Measurements from ENCODE around the gene ATXN7L1. TPM values are rescaled to one million over a fixed set of nuclear protein-coding genes. Genes with fewer than 3 reads are reported as not detected.

The ATXN7L1 gene
- polyA plus RNA-seq, 1 of the 3 experiments (the other 2 are of a cell fraction): 6.0 TPM

DNA sequence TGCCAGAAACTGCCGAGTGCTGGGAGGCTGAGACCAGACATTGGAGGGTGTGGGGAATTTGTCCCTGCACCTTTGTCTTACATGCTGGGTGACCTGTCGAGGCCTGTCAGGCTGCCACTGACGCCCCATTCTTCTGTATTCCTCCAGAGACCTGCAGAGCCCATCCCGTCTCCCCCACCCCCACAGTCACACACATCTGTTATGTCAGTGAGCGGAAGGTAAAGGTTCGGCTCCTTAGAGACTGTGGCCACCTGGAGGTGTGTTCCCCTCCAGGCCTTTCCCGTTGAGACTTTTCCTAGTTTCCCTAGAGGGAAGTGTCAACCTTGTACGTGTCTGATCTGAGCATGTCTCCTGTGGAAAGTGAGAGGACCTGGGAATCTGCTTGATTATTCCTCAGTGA lies 84.5 kb downstream of the ATXN7L1 start:
- no peaks in the 10 kb centered on the region for H3K79me2 ChIP-seq (ENCODE audit: insufficient read depth)
- no peaks in the 10 kb centered on the region for H3K9me2 ChIP-seq
- WGBS (ENCODE audit: low lambda C conversion rate): 90% methylated on average over 8 of the region's 8 CpGs
- peaks cover 17 to 30% of the 10 kb centered on the region in 2 experiments for H3K4me1 ChIP-seq (ENCODE audit: control insufficient read depth in 1 of 2, insufficient read depth in 2 of 2, low read depth in 1 of 2, low read length in 1 of 2)
- POLR2A ChIA-PET: no interaction called here
- H3K4me2 ChIP-seq: no peak overlapping the region
- DNase-seq: no peak
- no peak overlapping the region for H3K27ac ChIP-seq (ENCODE audit: low read depth in 2 of 2, low read length in 1 of 2)
- no peak overlapping the region for H3K9ac ChIP-seq
- no peaks in the 10 kb centered on the region for H3F3A ChIP-seq (replicated peaks; ENCODE audit: insufficient read depth)
- no peak overlapping the region for H3K4me3 ChIP-seq (ENCODE audit: low read depth in 2 of 2, low read length in 1 of 2)
- no peaks in the 10 kb centered on the region for H4K20me1 ChIP-seq (ENCODE audit: insufficient read depth)
- H2AFZ ChIP-seq (ENCODE audit: low read depth): no peak overlapping the region
- CTCF ChIA-PET: interaction anchor here (1.0 to 1.2 kb wide), 2 partner anchors 13 to 250 kb away, joined by 3 read pairs; no protein-coding TSS in a partner anchor
- no peaks in the 10 kb centered on the region for H3K9me3 ChIP-seq
- no peak for TF ChIP-seq RCOR1 (IDR thresholded peaks at IDR 0.05; ENCODE audit: low read length)
- no peak for TF ChIP-seq GABPA (IDR thresholded peaks at IDR 0.05; ENCODE audit: low read depth)
- TF ChIP-seq, protein P1, sequence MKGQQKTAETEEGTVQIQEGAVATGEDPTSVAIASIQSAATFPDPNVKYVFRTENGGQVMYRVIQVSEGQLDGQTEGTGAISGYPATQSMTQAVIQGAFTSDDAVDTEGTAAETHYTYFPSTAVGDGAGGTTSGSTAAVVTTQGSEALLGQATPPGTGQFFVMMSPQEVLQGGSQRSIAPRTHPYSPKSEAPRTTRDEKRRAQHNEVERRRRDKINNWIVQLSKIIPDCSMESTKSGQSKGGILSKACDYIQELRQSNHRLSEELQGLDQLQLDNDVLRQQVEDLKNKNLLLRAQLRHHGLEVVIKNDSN (IDR thresholded peaks at IDR 0.05; ENCODE audit: borderline replicate concordance, low read depth): no peak
- no peak for TF ChIP-seq MEF2A (IDR thresholded peaks at IDR 0.05; ENCODE audit: borderline replicate concordance, low read depth)
- TF ChIP-seq EP300 (IDR thresholded peaks at IDR 0.05; ENCODE audit: borderline replicate concordance in 1 of 2, low read depth in 1 of 2, low read length in 1 of 2): no peak
- TF ChIP-seq TAF1 (IDR thresholded peaks at IDR 0.05; ENCODE audit: borderline replicate concordance, low read depth, low read length): no peak
- no peak for TF ChIP-seq SIN3A (IDR thresholded peaks at IDR 0.05; ENCODE audit: borderline replicate concordance, low read depth, low read length)
- TF ChIP-seq, protein P2, sequence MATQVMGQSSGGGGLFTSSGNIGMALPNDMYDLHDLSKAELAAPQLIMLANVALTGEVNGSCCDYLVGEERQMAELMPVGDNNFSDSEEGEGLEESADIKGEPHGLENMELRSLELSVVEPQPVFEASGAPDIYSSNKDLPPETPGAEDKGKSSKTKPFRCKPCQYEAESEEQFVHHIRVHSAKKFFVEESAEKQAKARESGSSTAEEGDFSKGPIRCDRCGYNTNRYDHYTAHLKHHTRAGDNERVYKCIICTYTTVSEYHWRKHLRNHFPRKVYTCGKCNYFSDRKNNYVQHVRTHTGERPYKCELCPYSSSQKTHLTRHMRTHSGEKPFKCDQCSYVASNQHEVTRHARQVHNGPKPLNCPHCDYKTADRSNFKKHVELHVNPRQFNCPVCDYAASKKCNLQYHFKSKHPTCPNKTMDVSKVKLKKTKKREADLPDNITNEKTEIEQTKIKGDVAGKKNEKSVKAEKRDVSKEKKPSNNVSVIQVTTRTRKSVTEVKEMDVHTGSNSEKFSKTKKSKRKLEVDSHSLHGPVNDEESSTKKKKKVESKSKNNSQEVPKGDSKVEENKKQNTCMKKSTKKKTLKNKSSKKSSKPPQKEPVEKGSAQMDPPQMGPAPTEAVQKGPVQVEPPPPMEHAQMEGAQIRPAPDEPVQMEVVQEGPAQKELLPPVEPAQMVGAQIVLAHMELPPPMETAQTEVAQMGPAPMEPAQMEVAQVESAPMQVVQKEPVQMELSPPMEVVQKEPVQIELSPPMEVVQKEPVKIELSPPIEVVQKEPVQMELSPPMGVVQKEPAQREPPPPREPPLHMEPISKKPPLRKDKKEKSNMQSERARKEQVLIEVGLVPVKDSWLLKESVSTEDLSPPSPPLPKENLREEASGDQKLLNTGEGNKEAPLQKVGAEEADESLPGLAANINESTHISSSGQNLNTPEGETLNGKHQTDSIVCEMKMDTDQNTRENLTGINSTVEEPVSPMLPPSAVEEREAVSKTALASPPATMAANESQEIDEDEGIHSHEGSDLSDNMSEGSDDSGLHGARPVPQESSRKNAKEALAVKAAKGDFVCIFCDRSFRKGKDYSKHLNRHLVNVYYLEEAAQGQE (IDR thresholded peaks at IDR 0.05; ENCODE audit: low read depth, low read length): no peak
- peaks cover 0 to 7% of the 10 kb centered on the region in 2 experiments for H3K36me3 ChIP-seq (replicated peaks in 1 of 2; ENCODE audit: control insufficient read depth in 1 of 2, insufficient read depth in 2 of 2, low read length in 1 of 2)
- no peaks in the 10 kb centered on the region for H3K27me3 ChIP-seq (ENCODE audit: insufficient read depth)

DNA sequence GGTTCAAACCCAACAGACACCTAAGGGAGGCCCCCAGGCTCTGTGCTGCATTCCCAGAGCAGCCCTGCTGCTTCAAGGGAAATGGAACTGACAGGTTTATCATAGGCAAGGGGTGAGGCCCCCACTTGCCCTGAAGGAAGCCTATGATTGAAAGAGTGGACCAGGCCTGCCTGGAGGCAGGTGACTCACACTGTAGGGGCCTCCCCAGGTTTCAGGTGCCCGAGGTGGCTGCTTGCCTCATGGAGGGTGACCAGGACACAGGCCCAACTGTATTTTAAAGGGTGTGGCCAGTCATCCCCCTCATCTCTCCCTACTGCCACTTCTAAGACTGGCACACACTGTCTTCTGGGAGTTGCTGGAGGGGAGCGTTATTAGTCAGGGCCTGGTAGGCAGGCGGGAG lies 85.4 kb downstream of the ATXN7L1 start:
- Histone ChIP-seq H3K9me3 (no peaks in the 10 kb centered on the region), H3K27me3 (ENCODE audit: insufficient read depth) (no peaks in the 10 kb centered on the region), H3K36me3 (replicated peaks in 1 of 2; ENCODE audit: control insufficient read depth in 1 of 2, insufficient read depth in 2 of 2, low read length in 1 of 2) (peaks cover 0 to 7% of the 10 kb centered on the region in 2 experiments), H2AFZ (ENCODE audit: low read depth) (no peak overlapping the region), H3K79me2 (ENCODE audit: insufficient read depth) (no peaks in the 10 kb centered on the region), H3K4me3 (ENCODE audit: low read depth in 2 of 2, low read length in 1 of 2) (no peak overlapping the region), H3K27ac (ENCODE audit: low read depth in 2 of 2, low read length in 1 of 2) (no peak overlapping the region), H4K20me1 (ENCODE audit: insufficient read depth) (no peaks in the 10 kb centered on the region), H3K9ac (no peak overlapping the region), H3K4me1 (ENCODE audit: control insufficient read depth in 1 of 2, insufficient read depth in 2 of 2, low read depth in 1 of 2, low read length in 1 of 2) (peaks cover 13 to 22% of the 10 kb centered on the region in 2 experiments; a peak in 3 of 4 replicates), H3K9me2 (no peaks in the 10 kb centered on the region), H3F3A (replicated peaks; ENCODE audit: insufficient read depth) (no peaks in the 10 kb centered on the region), H3K4me2 (no peak overlapping the region)
- WGBS (ENCODE audit: low lambda C conversion rate): 100% methylated on average over 2 of the region's 3 CpGs
- no peak for DNase-seq
- TF ChIP-seq NFIC (IDR thresholded peaks at IDR 0.05; ENCODE audit: borderline replicate concordance): no peak
- TF ChIP-seq, protein P3, sequence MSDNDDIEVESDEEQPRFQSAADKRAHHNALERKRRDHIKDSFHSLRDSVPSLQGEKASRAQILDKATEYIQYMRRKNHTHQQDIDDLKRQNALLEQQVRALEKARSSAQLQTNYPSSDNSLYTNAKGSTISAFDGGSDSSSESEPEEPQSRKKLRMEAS (IDR thresholded peaks at IDR 0.05; ENCODE audit: low read depth): no peak
- TF ChIP-seq RAD21 (IDR thresholded peaks at IDR 0.05; ENCODE audit: low read length): no peak
- no peak for TF ChIP-seq MEF2A (IDR thresholded peaks at IDR 0.05; ENCODE audit: borderline replicate concordance, low read depth)
- no peak for TF ChIP-seq EZH2phosphoT487 (IDR thresholded peaks at IDR 0.05; ENCODE audit: borderline replicate concordance, low read depth)
- TF ChIP-seq, protein P4, sequence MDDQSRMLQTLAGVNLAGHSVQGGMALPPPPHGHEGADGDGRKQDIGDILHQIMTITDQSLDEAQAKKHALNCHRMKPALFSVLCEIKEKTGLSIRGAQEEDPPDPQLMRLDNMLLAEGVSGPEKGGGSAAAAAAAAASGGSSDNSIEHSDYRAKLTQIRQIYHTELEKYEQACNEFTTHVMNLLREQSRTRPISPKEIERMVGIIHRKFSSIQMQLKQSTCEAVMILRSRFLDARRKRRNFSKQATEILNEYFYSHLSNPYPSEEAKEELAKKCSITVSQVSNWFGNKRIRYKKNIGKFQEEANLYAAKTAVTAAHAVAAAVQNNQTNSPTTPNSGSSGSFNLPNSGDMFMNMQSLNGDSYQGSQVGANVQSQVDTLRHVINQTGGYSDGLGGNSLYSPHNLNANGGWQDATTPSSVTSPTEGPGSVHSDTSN (IDR thresholded peaks at IDR 0.05): no peak
- TF ChIP-seq FOXJ3 (CRISPR knock-in tag; IDR thresholded peaks at IDR 0.05): no peak
- TF ChIP-seq TEAD4 (IDR thresholded peaks at IDR 0.05; ENCODE audit: borderline replicate concordance, insufficient read depth): no peak
- TF ChIP-seq, protein P5, sequence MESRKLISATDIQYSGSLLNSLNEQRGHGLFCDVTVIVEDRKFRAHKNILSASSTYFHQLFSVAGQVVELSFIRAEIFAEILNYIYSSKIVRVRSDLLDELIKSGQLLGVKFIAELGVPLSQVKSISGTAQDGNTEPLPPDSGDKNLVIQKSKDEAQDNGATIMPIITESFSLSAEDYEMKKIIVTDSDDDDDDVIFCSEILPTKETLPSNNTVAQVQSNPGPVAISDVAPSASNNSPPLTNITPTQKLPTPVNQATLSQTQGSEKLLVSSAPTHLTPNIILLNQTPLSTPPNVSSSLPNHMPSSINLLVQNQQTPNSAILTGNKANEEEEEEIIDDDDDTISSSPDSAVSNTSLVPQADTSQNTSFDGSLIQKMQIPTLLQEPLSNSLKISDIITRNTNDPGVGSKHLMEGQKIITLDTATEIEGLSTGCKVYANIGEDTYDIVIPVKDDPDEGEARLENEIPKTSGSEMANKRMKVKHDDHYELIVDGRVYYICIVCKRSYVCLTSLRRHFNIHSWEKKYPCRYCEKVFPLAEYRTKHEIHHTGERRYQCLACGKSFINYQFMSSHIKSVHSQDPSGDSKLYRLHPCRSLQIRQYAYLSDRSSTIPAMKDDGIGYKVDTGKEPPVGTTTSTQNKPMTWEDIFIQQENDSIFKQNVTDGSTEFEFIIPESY (IDR thresholded peaks at IDR 0.05; ENCODE audit: borderline replicate concordance, low read depth): no peak
- TF ChIP-seq CHD2 (IDR thresholded peaks at IDR 0.05; ENCODE audit: low read length, partially characterized antibody): no peak
- TF ChIP-seq FOSL2 (IDR thresholded peaks at IDR 0.05; ENCODE audit: borderline replicate concordance, low read depth): no peak
- POLR2A ChIA-PET: no interaction called here
- CTCF ChIA-PET: interaction anchor here (1.0 to 1.2 kb wide), 2 partner anchors 14 to 251 kb away, joined by 3 read pairs; no protein-coding TSS in a partner anchor

Measured in SK-N-SH (cell line).